ENCODE results near the gene KRT31.

KRT31 gene

GRCh38 chr17:41367426-41368075 lies 29.9 kb downstream of the KRT31 start:
- no peak overlapping the region for H3K9ac ChIP-seq (ENCODE audit: low read length)
- H3K27me3 ChIP-seq (ENCODE audit: insufficient read depth, low read length) = no peaks in the 10 kb centered on the region
- no peaks in the 10 kb centered on the region for H4K20me1 ChIP-seq (ENCODE audit: insufficient read depth, low read length)
- H2AFZ ChIP-seq (ENCODE audit: low read length) = no peak overlapping the region
- no peak for TF ChIP-seq CTCF (IDR thresholded peaks at IDR 0.05; ENCODE audit: low read length)
- TF ChIP-seq EZH2 (IDR thresholded peaks at IDR 0.05; ENCODE audit: borderline replicate concordance, low read length) = no peak
- H3K9me2 ChIP-seq (ENCODE audit: low read depth, low read length) = no peaks in the 10 kb centered on the region
- H3F3A ChIP-seq (ENCODE audit: insufficient read depth, low read length) = no peaks in the 10 kb centered on the region
- H3K36me3 ChIP-seq (ENCODE audit: insufficient read depth, low read length) = no peaks in the 10 kb centered on the region
- no peaks in the 10 kb centered on the region for H3K79me2 ChIP-seq (ENCODE audit: insufficient read depth, low read length)
- no peak overlapping the region for H3K27ac ChIP-seq (ENCODE audit: low read depth, low read length, poor library complexity, severe bottlenecking)
- H3K4me1 ChIP-seq (ENCODE audit: insufficient read depth, low read length, severe bottlenecking) = no peaks in the 10 kb centered on the region
- no peak overlapping the region for H3K4me3 ChIP-seq (ENCODE audit: low read depth, low read length, poor library complexity, severe bottlenecking)
- no peak overlapping the region for H3K4me2 ChIP-seq (ENCODE audit: low read length)
- no peaks in the 10 kb centered on the region for H3K9me3 ChIP-seq (ENCODE audit: low read length)

- Histone ChIP-seq H3K9ac (ENCODE audit: low read length) (no peak overlapping the region), H3K27ac (ENCODE audit: low read depth, low read length, poor library complexity, severe bottlenecking) (no peak overlapping the region), H3K27me3 (ENCODE audit: insufficient read depth, low read length) (no peaks in the 10 kb centered on the region), H3K79me2 (ENCODE audit: insufficient read depth, low read length) (no peaks in the 10 kb centered on the region), H3F3A (ENCODE audit: insufficient read depth, low read length) (no peaks in the 10 kb centered on the region), H3K4me2 (ENCODE audit: low read length) (no peak overlapping the region), H3K9me2 (ENCODE audit: low read depth, low read length) (no peaks in the 10 kb centered on the region), H3K4me1 (ENCODE audit: insufficient read depth, low read length, severe bottlenecking) (no peaks in the 10 kb centered on the region), H3K36me3 (ENCODE audit: insufficient read depth, low read length) (no peaks in the 10 kb centered on the region), H3K9me3 (ENCODE audit: low read length) (no peaks in the 10 kb centered on the region), H2AFZ (ENCODE audit: low read length) (no peak overlapping the region), H3K4me3 (ENCODE audit: low read depth, low read length, poor library complexity, severe bottlenecking) (no peak overlapping the region), H4K20me1 (ENCODE audit: insufficient read depth, low read length) (no peaks in the 10 kb centered on the region)
- no peak for TF ChIP-seq CTCF (IDR thresholded peaks at IDR 0.05; ENCODE audit: low read length)
- TF ChIP-seq EZH2 (IDR thresholded peaks at IDR 0.05; ENCODE audit: borderline replicate concordance, low read length) = no peak
These were observed 31.3 kb downstream of the KRT31 start for GRCh38 chr17:41366070-41366469.

- Histone ChIP-seq H4K20me1 (ENCODE audit: insufficient read depth, low read length) (no peaks in the 10 kb centered on the region), H3K27me3 (ENCODE audit: insufficient read depth, low read length) (no peaks in the 10 kb centered on the region), H3K4me3 (ENCODE audit: low read depth, low read length, poor library complexity, severe bottlenecking) (no peak overlapping the region), H3K36me3 (ENCODE audit: insufficient read depth, low read length) (no peaks in the 10 kb centered on the region), H3K9me3 (ENCODE audit: low read length) (no peaks in the 10 kb centered on the region), H3K79me2 (ENCODE audit: insufficient read depth, low read length) (no peaks in the 10 kb centered on the region), H2AFZ (ENCODE audit: low read length) (no peak overlapping the region), H3K9ac (ENCODE audit: low read length) (no peak overlapping the region), H3F3A (ENCODE audit: insufficient read depth, low read length) (no peaks in the 10 kb centered on the region), H3K9me2 (ENCODE audit: low read depth, low read length) (no peaks in the 10 kb centered on the region), H3K27ac (ENCODE audit: low read depth, low read length, poor library complexity, severe bottlenecking) (no peak overlapping the region), H3K4me1 (ENCODE audit: insufficient read depth, low read length, severe bottlenecking) (no peaks in the 10 kb centered on the region), H3K4me2 (ENCODE audit: low read length) (no peak overlapping the region)
- TF ChIP-seq CTCF (IDR thresholded peaks at IDR 0.05; ENCODE audit: low read length) = no peak
These were observed 33.5 kb downstream of the KRT31 start for GRCh38 chr17:41363881-41364280.
